HL-60 (cell line): ENCODE results near the gene PCOLCE2.

Source experiments
- CTCF ChIP-seq: IDR thresholded peaks from one replicate; pipeline ENCODE4 v1.5.1; 2011; ENCODE audit warnings: low read length, control low read depth, inconsistent platforms; ENCODE audit not compliant: insufficient read depth
- GABPA ChIP-seq: IDR thresholded peaks from 2 replicates; pipeline ENCODE4 v1.6.1; 2012; ENCODE audit warnings: low read depth
- POLR2AphosphoS5 ChIP-seq: IDR thresholded peaks from 2 replicates; pipeline ENCODE4 v1.6.1; 2012; ENCODE audit warnings: low read depth
- REST ChIP-seq: IDR thresholded peaks from 2 replicates; pipeline ENCODE4 v1.6.1; 2012; ENCODE audit warnings: low read depth; ENCODE audit not compliant: insufficient replicate concordance

GRCh38 chr3:142858043-142858442 lies 30.8 kb downstream of the PCOLCE2 start:
- TF ChIP-seq CTCF (no peak), GABPA (no peak), POLR2AphosphoS5 (no peak), REST (no peak)
